Thymus (tissue), 11 donors: ENCODE measurements around the gene DLX6. TPM values are rescaled to one million over a fixed set of nuclear protein-coding genes. Genes with fewer than 3 reads are reported as not detected.

Experiments
- DNase-seq, 9 donors: peaks; one replicate each; pipeline ENCODE4 v3.0.0-alpha.2; 2013; ENCODE audit warnings: low spot score in 9 of 9, low read depth in 6 of 9, missing footprints in 1 of 9
- H3K27ac ChIP-seq, 2 donors: one replicate each; pipeline ENCODE4 v1.5.1; 2013; ENCODE audit warnings: control low read depth in 1 of 2, low read depth in 1 of 2, low read length in 1 of 2, mild to moderate bottlenecking in 1 of 2, moderate library complexity in 1 of 2
- H3K27me3 ChIP-seq, 2 donors: one replicate each; pipeline ENCODE4 v1.5.1; 2013; ENCODE audit warnings: low read length in 1 of 2; ENCODE audit not compliant: control insufficient read depth in 2 of 2, insufficient read depth in 1 of 2
- H3K36me3 ChIP-seq, 2 donors: one replicate each; pipeline ENCODE4 v1.5.1; 2013; ENCODE audit warnings: low read length in 1 of 2, mild to moderate bottlenecking in 1 of 2, moderate library complexity in 1 of 2; ENCODE audit not compliant: control insufficient read depth in 2 of 2, insufficient read depth in 2 of 2
- H3K4me1 ChIP-seq, 2 donors: one replicate each; pipeline ENCODE4 v1.5.1; 2013; ENCODE audit warnings: low read length in 2 of 2; ENCODE audit not compliant: control insufficient read depth in 2 of 2, insufficient read depth in 2 of 2
- H3K4me3 ChIP-seq, 2 donors: one replicate each; pipeline ENCODE4 v1.5.1; 2013; ENCODE audit warnings: low read length in 2 of 2, control low read depth in 1 of 2, mild to moderate bottlenecking in 1 of 2
- H3K9me3 ChIP-seq, 2 donors: one replicate each; pipeline ENCODE4 v1.5.1; 2013; ENCODE audit warnings: low read length in 1 of 2, mild to moderate bottlenecking in 1 of 2; ENCODE audit not compliant: control insufficient read depth in 2 of 2, insufficient read depth in 1 of 2
- WGBS: extraction: QIAGEN DNeasy Blood & Tissue Kit; methylation state at CpG from one replicate; pipeline ENCODE4 v1.1.7; 2013; 5-methylcytosine and 5-hydroxymethylcytosine counted together
- polyA plus RNA-seq: library from polyadenylated mRNA; stranded (reverse); fragments of 200-250 nt; gene quantifications from one replicate; pipeline ENCODE4 v1.2.3, GENCODE V29; 2013
- total RNA-seq: library from RNA; stranded (reverse); fragments of 120-200 nt; gene quantifications from one replicate; pipeline ENCODE4 v1.2.4, GENCODE V29; 2013
- donor health status: healthy.

Gene DLX6
- total and polyA plus RNA-seq, 2 donors: 0.47 to 1.4 TPM

GRCh38 chr7:96992192-96993005, 13.0 kb upstream of the DLX6 start:
- no peak overlapping the region for H3K4me3 ChIP-seq
- DNase-seq: no peak

GRCh38 chr7:96993094-96993865, 12.1 kb upstream of the DLX6 start:
- H3K9me3 ChIP-seq: peaks cover 1 to 10% of the 10 kb centered on the region in 2 donors

More at GRCh38 chr7:96992192-96993005, 13.0 kb upstream of the DLX6 start:
- Histone ChIP-seq H3K27me3 (peaks cover 67 to 94% of the 10 kb centered on the region in 2 donors), H3K36me3 (no peaks in the 10 kb centered on the region), H3K9me3 (peaks cover 1 to 10% of the 10 kb centered on the region in 2 donors), H3K27ac (no peak overlapping the region), H3K4me1 (no peaks in the 10 kb centered on the region)
- WGBS: 17% methylated on average over 47 of the region's 47 CpGs

DNA sequence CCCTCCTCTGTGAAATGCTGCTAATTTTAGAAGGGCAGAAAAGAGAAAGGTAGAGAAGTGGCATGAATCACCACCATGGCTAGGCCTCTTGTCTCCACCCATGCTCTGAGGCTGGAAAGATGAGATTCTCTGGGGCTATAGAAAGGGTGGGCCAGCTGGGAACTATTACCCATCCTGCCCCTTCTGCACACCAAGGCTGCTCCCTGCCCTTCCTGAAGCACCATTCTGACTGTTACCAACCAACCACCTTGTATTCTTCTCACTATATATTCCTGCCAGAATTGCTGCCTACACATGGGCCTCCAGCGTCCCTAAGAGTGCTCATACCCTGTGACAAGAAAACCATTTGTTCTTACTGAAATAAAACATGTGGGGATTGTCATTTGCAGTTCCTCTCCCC, 11.4 kb upstream of the DLX6 start:
- no peak overlapping the region for H3K4me3 ChIP-seq
- H3K27me3 ChIP-seq: peaks cover 79 to 97% of the 10 kb centered on the region in 2 donors
- no peaks in the 10 kb centered on the region for H3K4me1 ChIP-seq
- no peaks in the 10 kb centered on the region for H3K36me3 ChIP-seq
- WGBS: 29% methylated on average over 1 of the region's 1 CpG
- peaks cover 1 to 10% of the 10 kb centered on the region in 2 donors for H3K9me3 ChIP-seq
- no peak overlapping the region for H3K27ac ChIP-seq
- no peak for DNase-seq

More at GRCh38 chr7:96993094-96993865, 12.1 kb upstream of the DLX6 start:
- H3K4me1 ChIP-seq: no peaks in the 10 kb centered on the region
- H3K36me3 ChIP-seq: no peaks in the 10 kb centered on the region
- no peak overlapping the region for H3K27ac ChIP-seq
- no peak overlapping the region for H3K4me3 ChIP-seq
- H3K27me3 ChIP-seq: peaks cover 76 to 97% of the 10 kb centered on the region in 2 donors
- 17% methylated on average over 27 of the region's 27 CpGs for WGBS
- no peak for DNase-seq

DNA sequence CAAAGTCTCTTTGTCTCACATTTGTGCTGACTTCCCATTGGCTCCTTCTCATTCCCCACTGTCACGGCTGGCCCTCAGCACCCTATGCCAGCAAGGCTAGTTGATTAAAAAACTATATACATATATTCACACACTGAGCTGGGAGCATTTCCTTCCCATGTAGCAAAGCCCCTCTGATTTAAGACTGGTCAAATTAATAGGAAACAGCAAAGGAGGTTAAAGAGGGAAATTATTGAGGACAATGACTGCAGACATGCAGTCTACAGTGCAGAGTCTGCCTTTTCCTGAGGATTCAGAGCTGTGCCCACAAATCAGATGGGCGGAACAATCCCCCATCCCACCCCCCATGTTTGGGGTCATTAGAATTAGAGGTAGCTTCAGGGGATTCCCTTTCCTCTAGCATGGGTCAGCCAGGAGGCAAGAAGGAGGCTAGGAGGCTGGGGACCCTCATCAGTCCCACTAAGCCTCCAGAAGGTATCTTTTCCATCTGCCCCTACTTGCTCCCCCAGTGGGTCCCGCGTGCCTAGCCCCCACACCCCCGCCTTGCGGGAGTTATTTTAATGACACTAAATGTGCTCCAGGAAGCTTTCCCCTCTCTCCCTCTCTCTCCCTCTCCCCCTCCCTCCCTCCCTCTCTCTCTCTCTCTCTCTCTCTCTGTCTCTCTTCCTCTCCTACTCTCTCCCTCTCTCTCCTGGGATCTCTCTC, 9.8 kb upstream of the DLX6 start:
- DNase-seq: no peak
- Histone ChIP-seq H3K4me3 (no peak overlapping the region), H3K9me3 (peaks cover 1 to 10% of the 10 kb centered on the region in 2 donors), H3K27ac (no peak overlapping the region), H3K36me3 (no peaks in the 10 kb centered on the region), H3K27me3 (peaks cover 83 to 99% of the 10 kb centered on the region in 2 donors), H3K4me1 (no peaks in the 10 kb centered on the region)
- 14% methylated on average over 6 of the region's 6 CpGs for WGBS

DNA sequence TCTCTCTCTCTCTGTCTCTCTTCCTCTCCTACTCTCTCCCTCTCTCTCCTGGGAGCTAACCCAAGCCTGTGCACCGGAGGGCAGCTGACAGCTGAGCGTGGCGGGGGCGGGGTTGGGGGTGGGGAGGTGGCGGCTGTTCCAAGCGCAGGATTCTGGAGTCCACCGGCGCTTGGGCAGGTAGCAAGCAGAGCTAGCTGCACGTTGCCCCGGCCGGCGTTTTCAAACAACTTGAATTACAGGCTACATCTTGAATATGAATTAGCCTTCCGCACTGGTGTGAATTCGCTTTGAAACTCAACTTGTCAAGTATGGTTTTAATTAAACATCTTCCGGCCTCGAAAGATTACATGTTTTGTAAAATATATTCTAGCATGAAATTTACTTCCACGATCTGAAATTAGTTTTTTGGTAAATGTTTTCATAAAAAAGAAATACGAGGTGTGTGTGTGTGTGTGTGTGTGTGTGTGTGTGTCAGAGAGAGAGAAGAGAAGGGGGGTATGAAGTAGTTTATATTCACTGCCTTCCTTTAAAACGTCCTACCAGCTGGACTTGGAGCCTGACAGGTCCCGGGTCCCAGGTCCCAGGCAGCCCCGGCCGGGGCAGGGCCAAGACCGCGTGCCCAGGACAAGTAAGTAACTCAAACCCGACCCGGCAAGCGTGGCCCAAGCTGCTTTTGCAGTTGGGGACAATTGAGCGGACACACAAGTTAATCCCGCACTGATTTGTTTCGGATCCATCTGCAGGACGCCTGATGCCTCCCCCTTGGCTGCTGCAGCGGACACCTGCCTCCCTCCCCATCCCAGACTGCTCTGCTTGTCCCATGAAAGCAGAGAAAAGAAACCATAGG, 9.0 kb upstream of the DLX6 start:
- WGBS: 6% methylated on average over 32 of the region's 32 CpGs
- DNase-seq: no peak

GRCh38 chr7:96996958-96997511, 8.3 kb upstream of the DLX6 start:
- Histone ChIP-seq H3K4me3 (no peak overlapping the region), H3K9me3 (peaks cover 1 to 10% of the 10 kb centered on the region in 2 donors), H3K27ac (no peak overlapping the region), H3K36me3 (no peaks in the 10 kb centered on the region), H3K4me1 (no peaks in the 10 kb centered on the region), H3K27me3 (peaks cover 91 to 100% of the 10 kb centered on the region in 2 donors)
- DNase-seq: no peak
- WGBS: 13% methylated on average over 14 of the region's 14 CpGs

More for the DNA sequence above, 9.0 kb upstream of the DLX6 start:
- H3K36me3 ChIP-seq: no peaks in the 10 kb centered on the region
- no peak overlapping the region for H3K4me3 ChIP-seq
- H3K9me3 ChIP-seq: peaks cover 1 to 10% of the 10 kb centered on the region in 2 donors
- no peaks in the 10 kb centered on the region for H3K4me1 ChIP-seq
- H3K27me3 ChIP-seq: peaks cover 91 to 99% of the 10 kb centered on the region in 2 donors
- H3K27ac ChIP-seq: no peak overlapping the region

DNA sequence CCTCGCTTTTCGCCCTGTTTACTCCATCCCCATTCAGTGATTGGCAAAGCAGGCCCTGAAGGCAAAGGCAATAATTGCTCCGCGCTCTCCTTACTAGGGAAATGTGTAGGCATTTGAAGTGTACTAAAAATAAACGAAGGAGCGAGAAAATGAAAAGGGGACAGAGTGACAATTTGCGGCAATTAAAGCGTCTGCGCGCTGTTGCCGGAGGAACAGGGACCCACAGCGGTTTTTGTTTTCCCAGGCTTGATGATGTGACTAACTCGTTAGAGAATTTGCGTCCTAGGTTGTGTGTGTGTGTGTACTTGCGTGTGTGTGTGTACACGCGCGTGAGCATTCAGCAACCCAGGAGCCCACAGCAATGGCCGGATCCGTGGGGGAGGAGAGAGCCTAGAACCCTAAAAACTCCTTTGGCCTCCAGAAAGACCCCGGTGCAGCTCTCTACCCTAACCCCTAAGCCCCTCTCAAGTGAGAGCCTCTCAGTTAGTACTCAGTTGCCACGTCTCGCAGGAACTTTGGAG, 7.8 kb upstream of the DLX6 start:
- Histone ChIP-seq H3K9me3 (peaks cover 3 to 8% of the 10 kb centered on the region in 2 donors), H3K36me3 (no peaks in the 10 kb centered on the region), H3K4me3 (no peak overlapping the region), H3K4me1 (no peaks in the 10 kb centered on the region), H3K27me3 (peaks cover 91 to 100% of the 10 kb centered on the region in 2 donors), H3K27ac (no peak overlapping the region)
- WGBS: 14% methylated on average over 23 of the region's 23 CpGs
- DNase-seq: no peak

GRCh38 chr7:96998333-96998732, 7.0 kb upstream of the DLX6 start:
- no peak overlapping the region for H3K27ac ChIP-seq
- no peak for DNase-seq
- WGBS: 11% methylated on average over 11 of the region's 11 CpGs

More at GRCh38 chr7:96998333-96998732, 7.0 kb upstream of the DLX6 start:
- H3K4me3 ChIP-seq: no peak overlapping the region
- peaks cover 91 to 100% of the 10 kb centered on the region in 2 donors for H3K27me3 ChIP-seq
- H3K4me1 ChIP-seq: no peaks in the 10 kb centered on the region
- peaks cover under 1 to 3% of the 10 kb centered on the region in 2 donors for H3K9me3 ChIP-seq
- no peaks in the 10 kb centered on the region for H3K36me3 ChIP-seq
